T-helper 2 cell (primary cell): ENCODE data around the gene ARMC3.

Source experiments
- DNase-seq, 5 experiments: peaks; one replicate each; pipeline versions ENCODE4 v3.0.0 to v3.0.0-alpha.2; 2012 to 2022

ARMC3 gene

GRCh38 chr10:22997096-22997495 is 69.2 kb downstream of the ARMC3 start:
- no peak for DNase-seq

- no peak for DNase-seq
Measured at GRCh38 chr10:22998091-22998490, 70.2 kb downstream of the ARMC3 start.

- no peak for DNase-seq
Measured at GRCh38 chr10:22999942-23000341, 72.1 kb downstream of the ARMC3 start.

- no peak for DNase-seq
Measured at GRCh38 chr10:23001901-23002516, 74.2 kb downstream of the ARMC3 start.

- no peak for DNase-seq
Measured at GRCh38 chr10:23005150-23005549, 77.3 kb downstream of the ARMC3 start.

GRCh38 chr10:23013581-23014335 is 85.9 kb downstream of the ARMC3 start:
- DNase-seq = no peak

GRCh38 chr10:23015021-23015707 is 87.3 kb downstream of the ARMC3 start:
- DNase-seq = no peak

- no peak for DNase-seq
Measured at GRCh38 chr10:23016636-23017035, 88.8 kb downstream of the ARMC3 start.

GRCh38 chr10:23019633-23020032 is 91.8 kb downstream of the ARMC3 start:
- no peak for DNase-seq

- no peak for DNase-seq
Measured at GRCh38 chr10:23021430-23021829, 93.6 kb downstream of the ARMC3 start.

GRCh38 chr10:23024002-23024401 is 96.1 kb downstream of the ARMC3 start:
- no peak for DNase-seq

- DNase-seq = no peak
Measured at GRCh38 chr10:23031318-23031717, 103.5 kb downstream of the ARMC3 start.

GRCh38 chr10:23034790-23035189 is 106.9 kb downstream of the ARMC3 start:
- no peak for DNase-seq

- DNase-seq = no peak
Measured at GRCh38 chr10:23035569-23035968, 107.7 kb downstream of the ARMC3 start.

GRCh38 chr10:23037152-23037551 is 109.3 kb downstream of the ARMC3 start:
- no peak for DNase-seq

- no peak for DNase-seq
Measured at GRCh38 chr10:23037561-23037960, 109.7 kb downstream of the ARMC3 start.

GRCh38 chr10:23038172-23038571 is 110.3 kb downstream of the ARMC3 start:
- DNase-seq = no peak

GRCh38 chr10:23040002-23040401 is 112.1 kb downstream of the ARMC3 start:
- no peak for DNase-seq

GRCh38 chr10:23046027-23046426 is 118.2 kb downstream of the ARMC3 start:
- DNase-seq = no peak

- no peak for DNase-seq
Measured at GRCh38 chr10:23047201-23048050, 119.6 kb downstream of the ARMC3 start.

GRCh38 chr10:23048191-23048590 is 120.3 kb downstream of the ARMC3 start:
- no peak for DNase-seq

GRCh38 chr10:23051278-23051677 is 123.4 kb downstream of the ARMC3 start:
- no peak for DNase-seq

- no peak for DNase-seq
Measured at GRCh38 chr10:23051855-23052331, 124.0 kb downstream of the ARMC3 start.
